Transverse colon (tissue), 4 donors: ENCODE measurements around the gene CCDC177.

Experiments
- EP300 ChIP-seq: sonication (generic); formaldehyde crosslinking; IDR thresholded peaks from one replicate; pipeline ENCODE4 v1.6.1; 2017; ENCODE audit warnings: antibody characterized with exemption, low read depth
- POLR2A ChIP-seq: fragments of 450-650 bp; IDR thresholded peaks from one replicate; pipeline ENCODE4 v1.6.1; 2016; ENCODE audit warnings: antibody characterized with exemption, mild to moderate bottlenecking, moderate library complexity
- POLR2AphosphoS5 ChIP-seq, 3 donors: sonication (generic); formaldehyde crosslinking; IDR thresholded peaks; one replicate each; pipeline ENCODE4 v1.6.1; 2016; ENCODE audit warnings: antibody characterized with exemption in 3 of 3
- TF ChIP-seq, protein P1 (sequence below), 5 experiments: fragments of 200-600 bp in 3 of 5; fragments of 450-650 bp in 2 of 5; sonication (generic) in 3 of 5; IDR thresholded peaks; 1 replicate in 2 of 5; 2 replicates in 3 of 5; pipeline ENCODE4 v1.5.1; 2016 to 2017; ENCODE audit warnings: antibody characterized with exemption in 5 of 5, inconsistent platforms in 3 of 5, mild to moderate bottlenecking in 2 of 5, moderate library complexity in 1 of 5

DNA sequence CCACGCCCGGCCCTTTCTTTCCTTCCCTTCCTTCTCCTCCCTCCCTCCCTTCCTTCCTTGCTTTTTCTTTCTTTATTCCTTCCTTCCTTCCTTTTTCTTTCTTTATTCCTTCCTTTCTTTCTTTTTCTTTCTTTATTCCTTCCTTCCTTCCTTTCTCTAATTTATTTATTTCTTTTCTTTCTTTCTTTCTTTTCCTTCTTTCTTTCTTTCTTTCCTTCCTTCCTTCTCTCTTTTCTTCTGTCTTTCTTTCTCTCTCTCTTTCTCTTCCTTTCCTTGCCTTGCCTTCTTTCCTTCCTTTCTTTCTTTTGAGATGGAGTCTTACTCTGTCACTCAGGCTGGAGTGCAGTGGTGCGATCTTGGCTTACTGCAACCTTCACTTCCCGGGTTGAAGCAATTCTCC is 15.9 kb downstream of the CCDC177 start:
- TF ChIP-seq, protein P1, sequence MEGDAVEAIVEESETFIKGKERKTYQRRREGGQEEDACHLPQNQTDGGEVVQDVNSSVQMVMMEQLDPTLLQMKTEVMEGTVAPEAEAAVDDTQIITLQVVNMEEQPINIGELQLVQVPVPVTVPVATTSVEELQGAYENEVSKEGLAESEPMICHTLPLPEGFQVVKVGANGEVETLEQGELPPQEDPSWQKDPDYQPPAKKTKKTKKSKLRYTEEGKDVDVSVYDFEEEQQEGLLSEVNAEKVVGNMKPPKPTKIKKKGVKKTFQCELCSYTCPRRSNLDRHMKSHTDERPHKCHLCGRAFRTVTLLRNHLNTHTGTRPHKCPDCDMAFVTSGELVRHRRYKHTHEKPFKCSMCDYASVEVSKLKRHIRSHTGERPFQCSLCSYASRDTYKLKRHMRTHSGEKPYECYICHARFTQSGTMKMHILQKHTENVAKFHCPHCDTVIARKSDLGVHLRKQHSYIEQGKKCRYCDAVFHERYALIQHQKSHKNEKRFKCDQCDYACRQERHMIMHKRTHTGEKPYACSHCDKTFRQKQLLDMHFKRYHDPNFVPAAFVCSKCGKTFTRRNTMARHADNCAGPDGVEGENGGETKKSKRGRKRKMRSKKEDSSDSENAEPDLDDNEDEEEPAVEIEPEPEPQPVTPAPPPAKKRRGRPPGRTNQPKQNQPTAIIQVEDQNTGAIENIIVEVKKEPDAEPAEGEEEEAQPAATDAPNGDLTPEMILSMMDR (IDR thresholded peaks at IDR 0.05), result no peak
- no peak for TF ChIP-seq POLR2AphosphoS5 (IDR thresholded peaks at IDR 0.05)
- no peak for TF ChIP-seq EP300
- TF ChIP-seq POLR2A, result no peak
